WTC11 (cell line): ENCODE measurements around the gene ADK. TPM values are rescaled to one million over a fixed set of nuclear protein-coding genes. Genes with fewer than 3 reads are reported as not detected.

ENCODE experiments used
- ATAC-seq: fragments of 200-7000 bp; cut with Tn5 transposase; 2 replicates; pipeline ENCODE4 v1.10.0; 2021; ENCODE audit warnings: mild to moderate bottlenecking, moderate library complexity
- CTCF ChIA-PET: fragments of 300-600 bp; sonication (Branson Sonifier 250); formaldehyde crosslinking; loops from one replicate; lab custom pipeline; 2021; ENCODE audit warnings: antibody characterized with exemption; lab: Charles Lee
- POLR2A ChIA-PET: fragments of 350-600 bp; sonication (Branson Sonifier 250); formaldehyde crosslinking; loops from one replicate; lab custom pipeline; 2021; ENCODE audit warnings: antibody characterized with exemption; lab: Charles Lee
- DNase-seq: peaks from one replicate; pipeline ENCODE4 v3.0.0; 2021; ENCODE audit warnings: low spot score
- H3K27ac Mint-ChIP-seq: 2 replicates; pipeline ENCODE4 v1.8.0; 2021; ENCODE audit warnings: mixed read lengths
- H3K27me3 Mint-ChIP-seq: 2 replicates; pipeline ENCODE4 v1.8.0; 2021; ENCODE audit warnings: low read depth, mild to moderate bottlenecking, moderate library complexity, mixed read lengths
- H3K36me3 Mint-ChIP-seq: 2 replicates; pipeline ENCODE4 v1.8.0; 2021; ENCODE audit warnings: mixed read lengths
- H3K4me1 Mint-ChIP-seq: 2 replicates; pipeline ENCODE4 v1.8.0; 2022; ENCODE audit warnings: mixed read lengths
- H3K4me3 Mint-ChIP-seq: 2 replicates; pipeline ENCODE4 v1.8.0; 2021; ENCODE audit warnings: mild to moderate bottlenecking, moderate library complexity, mixed read lengths
- H3K9me3 Mint-ChIP-seq: 2 replicates; pipeline ENCODE4 v1.8.0; 2021; ENCODE audit warnings: mixed read lengths
- ATF2 ChIP-seq: sonication (generic); formaldehyde crosslinking; IDR thresholded peaks from 2 replicates; pipeline ENCODE4 v1.8.1; 2022; ENCODE audit warnings: low read depth, missing genetic modification reagents, borderline replicate concordance
- ATF3 ChIP-seq: sonication (generic); formaldehyde crosslinking; conservative IDR thresholded peaks from 2 replicates; pipeline ENCODE4 v1.8.1; 2022; ENCODE audit warnings: mild to moderate bottlenecking, missing genetic modification reagents
- CBFB ChIP-seq: sonication (generic); formaldehyde crosslinking; IDR thresholded peaks from 2 replicates; pipeline ENCODE4 v1.8.1; 2022; ENCODE audit warnings: mild to moderate bottlenecking, low read depth, missing genetic modification reagents
- FOXK1 ChIP-seq: sonication (generic); formaldehyde crosslinking; IDR thresholded peaks from 2 replicates; pipeline ENCODE4 v1.8.0; 2022; ENCODE audit warnings: mild to moderate bottlenecking, moderate library complexity, missing genetic modification reagents
- FOXP1 ChIP-seq: sonication (generic); formaldehyde crosslinking; IDR thresholded peaks from 2 replicates; pipeline ENCODE4 v1.8.0; 2022; ENCODE audit warnings: missing genetic modification reagents, mild to moderate bottlenecking, moderate library complexity, borderline replicate concordance
- GABPB1 ChIP-seq: sonication (generic); formaldehyde crosslinking; IDR thresholded peaks from 2 replicates; pipeline ENCODE4 v1.8.1; 2023; ENCODE audit warnings: mild to moderate bottlenecking, missing genetic modification reagents
- HMGA2 ChIP-seq: fragments of 250-450 bp; sonication (Bioruptor Pico); IDR thresholded peaks from 2 replicates; pipeline ENCODE4 v1.4.0; 2021; ENCODE audit warnings: mild to moderate bottlenecking, moderate library complexity
- IRF1 ChIP-seq: sonication (generic); formaldehyde crosslinking; IDR thresholded peaks from 2 replicates; pipeline ENCODE4 v1.8.0; 2023; ENCODE audit warnings: missing genetic modification reagents
- KAT7 ChIP-seq: sonication (generic); formaldehyde crosslinking; IDR thresholded peaks from 2 replicates; pipeline ENCODE4 v1.8.1; 2023; ENCODE audit warnings: missing genetic modification reagents, mild to moderate bottlenecking, borderline replicate concordance
- NR1H2 ChIP-seq: sonication (generic); formaldehyde crosslinking; IDR thresholded peaks from 2 replicates; pipeline ENCODE4 v1.9.0; 2021; ENCODE audit warnings: mild to moderate bottlenecking, moderate library complexity, missing genetic modification reagents
- NR3C1 ChIP-seq: sonication (generic); formaldehyde crosslinking; conservative IDR thresholded peaks from 2 replicates; pipeline ENCODE4 v1.8.1; 2023; ENCODE audit warnings: low read depth, mild to moderate bottlenecking, missing genetic modification reagents
- SOX15 ChIP-seq: fragments of 250-450 bp; sonication (Bioruptor Pico); IDR thresholded peaks from 2 replicates; pipeline ENCODE4 v1.9.0; 2021; ENCODE audit warnings: mild to moderate bottlenecking
- SP1 ChIP-seq: sonication (generic); formaldehyde crosslinking; conservative IDR thresholded peaks from 2 replicates; pipeline ENCODE4 v1.8.1; 2022; ENCODE audit warnings: missing genetic modification reagents
- TCF7 ChIP-seq: sonication (generic); formaldehyde crosslinking; IDR thresholded peaks from 2 replicates; pipeline ENCODE4 v1.8.0; 2022; ENCODE audit warnings: mild to moderate bottlenecking, low read depth, missing genetic modification reagents, moderate library complexity
- TEAD1 ChIP-seq: sonication (generic); formaldehyde crosslinking; IDR thresholded peaks from 2 replicates; pipeline ENCODE4 v1.8.0; 2022; ENCODE audit warnings: mild to moderate bottlenecking, missing genetic modification reagents
- ZNF138 ChIP-seq: sonication (generic); formaldehyde crosslinking; conservative IDR thresholded peaks from 2 replicates; pipeline ENCODE4 v1.8.1; 2022; ENCODE audit warnings: mild to moderate bottlenecking, moderate library complexity, missing genetic modification reagents
- total RNA-seq: library from RNA; stranded (reverse); gene quantifications from 3 replicates; pipeline ENCODE4 v1.2.3, GENCODE V29; 2021
- TF ChIP-seq, protein P1 (sequence below): sonication (generic); formaldehyde crosslinking; IDR thresholded peaks from 2 replicates; pipeline ENCODE4 v1.8.0; 2022; ENCODE audit warnings: mild to moderate bottlenecking, missing genetic modification reagents
- TF ChIP-seq, protein P2 (sequence below): sonication (generic); formaldehyde crosslinking; IDR thresholded peaks from 2 replicates; pipeline ENCODE4 v1.8.1; 2022; ENCODE audit warnings: missing genetic modification reagents, borderline replicate concordance
- TF ChIP-seq, protein P3 (sequence below): sonication (generic); formaldehyde crosslinking; IDR thresholded peaks from 2 replicates; pipeline ENCODE4 v1.8.0; 2023; ENCODE audit warnings: missing genetic modification reagents, mild to moderate bottlenecking, borderline replicate concordance
- TF ChIP-seq, protein P4 (sequence below): sonication (generic); formaldehyde crosslinking; IDR thresholded peaks from 2 replicates; pipeline ENCODE4 v1.8.1; 2023; ENCODE audit warnings: mild to moderate bottlenecking, moderate library complexity, missing genetic modification reagents

ADK gene
- total RNA-seq, 1 experiment from 2014 or later, result 32.7 TPM

GRCh38 chr10:74738985-74739567, 588.1 kb downstream of the ADK start:
- H3K4me1 Mint-ChIP-seq, result peaks cover 5% of the 10 kb centered on the region; the same call in 1 of the 2 replicates
- CTCF ChIA-PET, result interaction anchor here (0.9 to 1.6 kb wide), 4 partner anchors 8 to 497 kb away, joined by 3 to 6 read pairs (median 4); partner anchors contain the start of gene COMTD1
- no peak for DNase-seq
- TF ChIP-seq, protein P1, sequence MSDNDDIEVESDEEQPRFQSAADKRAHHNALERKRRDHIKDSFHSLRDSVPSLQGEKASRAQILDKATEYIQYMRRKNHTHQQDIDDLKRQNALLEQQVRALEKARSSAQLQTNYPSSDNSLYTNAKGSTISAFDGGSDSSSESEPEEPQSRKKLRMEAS, result peak; percentile 38; the same call in 1 of the 2 replicates
- TF ChIP-seq FOXP1 (0 out of 2 replicates have a peak, but pooled peaks have one; percentile 21), SOX15 (no peak)
- TF ChIP-seq, all 79 proteins: peak for 2
- Mint-ChIP-seq H3K27ac (peak overlapping the region; percentile 29; the same call in 1 of the 2 replicates), H3K36me3 (no peaks in the 10 kb centered on the region), H3K4me3 (no peak overlapping the region), H3K27me3 (no peaks in the 10 kb centered on the region), H3K9me3 (no peaks in the 10 kb centered on the region)
- peak; percentile 60 for ATAC-seq
- POLR2A ChIA-PET, result no interaction called here

- no peak overlapping the region for H3K4me3 Mint-ChIP-seq
- POLR2A ChIA-PET, result no interaction called here
- no peaks in the 10 kb centered on the region for H3K36me3 Mint-ChIP-seq
- CTCF ChIA-PET, result no interaction called here
- H3K4me1 Mint-ChIP-seq, result peaks cover 5% of the 10 kb centered on the region; the same call in 1 of the 2 replicates
- H3K27ac Mint-ChIP-seq, result no peak overlapping the region
- H3K27me3 Mint-ChIP-seq, result no peaks in the 10 kb centered on the region
- no peaks in the 10 kb centered on the region for H3K9me3 Mint-ChIP-seq
- no peak for ATAC-seq
- TF ChIP-seq, protein P1, result no peak
- no peak for TF ChIP-seq KAT7
- TF ChIP-seq CBFB (CRISPR knock-in tag), result no peak
- no peak for TF ChIP-seq FOXK1 (CRISPR knock-in tag)
- TF ChIP-seq ATF2, result no peak
- TF ChIP-seq HMGA2 (CRISPR knock-in tag), result no peak
- TF ChIP-seq SP1 (CRISPR knock-in tag), result no peak
- TF ChIP-seq IRF1, result no peak
- TF ChIP-seq, protein P2, sequence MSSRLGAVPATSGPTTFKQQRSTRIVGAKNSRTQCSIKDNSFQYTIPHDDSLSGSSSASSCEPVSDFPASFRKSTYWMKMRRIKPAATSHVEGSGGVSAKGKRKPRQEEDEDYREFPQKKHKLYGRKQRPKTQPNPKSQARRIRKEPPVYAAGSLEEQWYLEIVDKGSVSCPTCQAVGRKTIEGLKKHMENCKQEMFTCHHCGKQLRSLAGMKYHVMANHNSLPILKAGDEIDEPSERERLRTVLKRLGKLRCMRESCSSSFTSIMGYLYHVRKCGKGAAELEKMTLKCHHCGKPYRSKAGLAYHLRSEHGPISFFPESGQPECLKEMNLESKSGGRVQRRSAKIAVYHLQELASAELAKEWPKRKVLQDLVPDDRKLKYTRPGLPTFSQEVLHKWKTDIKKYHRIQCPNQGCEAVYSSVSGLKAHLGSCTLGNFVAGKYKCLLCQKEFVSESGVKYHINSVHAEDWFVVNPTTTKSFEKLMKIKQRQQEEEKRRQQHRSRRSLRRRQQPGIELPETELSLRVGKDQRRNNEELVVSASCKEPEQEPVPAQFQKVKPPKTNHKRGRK (CRISPR knock-in tag), result no peak
- no peak for TF ChIP-seq ZNF138 (CRISPR knock-in tag)
- TF ChIP-seq GABPB1 (CRISPR knock-in tag), result no peak
- no peak for TF ChIP-seq NR3C1 (CRISPR knock-in tag)
- TF ChIP-seq TCF7 (CRISPR knock-in tag), result no peak
- TF ChIP-seq SOX15, result no peak
- no peak for TF ChIP-seq ATF3
- TF ChIP-seq FOXP1, result no peak
- TF ChIP-seq, protein P3, sequence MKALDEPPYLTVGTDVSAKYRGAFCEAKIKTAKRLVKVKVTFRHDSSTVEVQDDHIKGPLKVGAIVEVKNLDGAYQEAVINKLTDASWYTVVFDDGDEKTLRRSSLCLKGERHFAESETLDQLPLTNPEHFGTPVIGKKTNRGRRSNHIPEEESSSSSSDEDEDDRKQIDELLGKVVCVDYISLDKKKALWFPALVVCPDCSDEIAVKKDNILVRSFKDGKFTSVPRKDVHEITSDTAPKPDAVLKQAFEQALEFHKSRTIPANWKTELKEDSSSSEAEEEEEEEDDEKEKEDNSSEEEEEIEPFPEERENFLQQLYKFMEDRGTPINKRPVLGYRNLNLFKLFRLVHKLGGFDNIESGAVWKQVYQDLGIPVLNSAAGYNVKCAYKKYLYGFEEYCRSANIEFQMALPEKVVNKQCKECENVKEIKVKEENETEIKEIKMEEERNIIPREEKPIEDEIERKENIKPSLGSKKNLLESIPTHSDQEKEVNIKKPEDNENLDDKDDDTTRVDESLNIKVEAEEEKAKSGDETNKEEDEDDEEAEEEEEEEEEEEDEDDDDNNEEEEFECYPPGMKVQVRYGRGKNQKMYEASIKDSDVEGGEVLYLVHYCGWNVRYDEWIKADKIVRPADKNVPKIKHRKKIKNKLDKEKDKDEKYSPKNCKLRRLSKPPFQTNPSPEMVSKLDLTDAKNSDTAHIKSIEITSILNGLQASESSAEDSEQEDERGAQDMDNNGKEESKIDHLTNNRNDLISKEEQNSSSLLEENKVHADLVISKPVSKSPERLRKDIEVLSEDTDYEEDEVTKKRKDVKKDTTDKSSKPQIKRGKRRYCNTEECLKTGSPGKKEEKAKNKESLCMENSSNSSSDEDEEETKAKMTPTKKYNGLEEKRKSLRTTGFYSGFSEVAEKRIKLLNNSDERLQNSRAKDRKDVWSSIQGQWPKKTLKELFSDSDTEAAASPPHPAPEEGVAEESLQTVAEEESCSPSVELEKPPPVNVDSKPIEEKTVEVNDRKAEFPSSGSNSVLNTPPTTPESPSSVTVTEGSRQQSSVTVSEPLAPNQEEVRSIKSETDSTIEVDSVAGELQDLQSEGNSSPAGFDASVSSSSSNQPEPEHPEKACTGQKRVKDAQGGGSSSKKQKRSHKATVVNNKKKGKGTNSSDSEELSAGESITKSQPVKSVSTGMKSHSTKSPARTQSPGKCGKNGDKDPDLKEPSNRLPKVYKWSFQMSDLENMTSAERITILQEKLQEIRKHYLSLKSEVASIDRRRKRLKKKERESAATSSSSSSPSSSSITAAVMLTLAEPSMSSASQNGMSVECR, result no peak
- TF ChIP-seq TEAD1 (CRISPR knock-in tag), result no peak
- TF ChIP-seq, protein P4, sequence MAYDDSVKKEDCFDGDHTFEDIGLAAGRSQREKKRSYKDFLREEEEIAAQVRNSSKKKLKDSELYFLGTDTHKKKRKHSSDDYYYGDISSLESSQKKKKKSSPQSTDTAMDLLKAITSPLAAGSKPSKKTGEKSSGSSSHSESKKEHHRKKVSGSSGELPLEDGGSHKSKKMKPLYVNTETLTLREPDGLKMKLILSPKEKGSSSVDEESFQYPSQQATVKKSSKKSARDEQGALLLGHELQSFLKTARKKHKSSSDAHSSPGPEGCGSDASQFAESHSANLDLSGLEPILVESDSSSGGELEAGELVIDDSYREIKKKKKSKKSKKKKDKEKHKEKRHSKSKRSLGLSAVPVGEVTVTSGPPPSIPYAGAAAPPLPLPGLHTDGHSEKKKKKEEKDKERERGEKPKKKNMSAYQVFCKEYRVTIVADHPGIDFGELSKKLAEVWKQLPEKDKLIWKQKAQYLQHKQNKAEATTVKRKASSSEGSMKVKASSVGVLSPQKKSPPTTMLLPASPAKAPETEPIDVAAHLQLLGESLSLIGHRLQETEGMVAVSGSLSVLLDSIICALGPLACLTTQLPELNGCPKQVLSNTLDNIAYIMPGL (CRISPR knock-in tag), result no peak
- TF ChIP-seq NR1H2 (CRISPR knock-in tag), result no peak
- DNase-seq, result no peak
Observed at GRCh38 chr10:74743401-74743800, 592.4 kb downstream of the ADK start.
